ENCODE measurements around the gene SCYL1. TPM values are rescaled to one million over a fixed set of nuclear protein-coding genes. Genes with fewer than 3 reads are reported as not detected.

SCYL1 gene
- polyA plus RNA-seq, 6 donors from 2014 or later: 21.8 to 40.0 (median 27.2) TPM

- Mint-ChIP-seq H3K4me1 (peaks cover 36 to 60% (median 37%) of the 10 kb centered on the region in 3 donors), H3K9me3 (peaks cover 0 to 2% (median 0%) of the 10 kb centered on the region in 7 donors), H3K36me3 (no peaks in the 10 kb centered on the region), H3K4me3 (peak overlapping the region; percentile 81 to 92 (median 84)), H3K27ac (peak overlapping the region; percentile 64 to 93 (median 83)), H3K27me3 (no peaks in the 10 kb centered on the region)
- ATAC-seq (ENCODE audit: low read depth in 2 of 2): peak; percentile 13 to 17
- no peak for DNase-seq
Measured at GRCh38 chr11:65525546-65526480, 930 bp downstream of the SCYL1 start.

- Mint-ChIP-seq H3K27me3 (no peaks in the 10 kb centered on the region), H3K4me1 (peaks cover 35 to 56% (median 42%) of the 10 kb centered on the region in 3 donors), H3K9me3 (peaks cover 0 to 2% (median 0%) of the 10 kb centered on the region in 7 donors), H3K4me3 (peak overlapping the region; percentile 42 to 92 (median 72)), H3K36me3 (no peaks in the 10 kb centered on the region), H3K27ac (peak overlapping the region in 2 of 6 donors; percentile 23 to 81)
- ATAC-seq (ENCODE audit: low read depth in 2 of 2) (no peak), DNase-seq (no peak)
Measured at GRCh38 chr11:65526744-65527143, 1.9 kb downstream of the SCYL1 start.

- H3K4me3 Mint-ChIP-seq: peak overlapping the region in 2 of 8 donors; percentile 33 to 38
- DNase-seq: no peak
- H3K4me1 Mint-ChIP-seq: peaks cover 17 to 35% (median 24%) of the 10 kb centered on the region in 3 donors
- H3K36me3 Mint-ChIP-seq: no peaks in the 10 kb centered on the region
- peaks cover 0 to 2% (median 0%) of the 10 kb centered on the region in 7 donors for H3K9me3 Mint-ChIP-seq
- H3K27ac Mint-ChIP-seq: peak overlapping the region in 1 of 6 donors; percentile 34
- H3K27me3 Mint-ChIP-seq: no peaks in the 10 kb centered on the region
- ATAC-seq (ENCODE audit: low read depth in 2 of 2): no peak
Measured at GRCh38 chr11:65528819-65529350, 4.0 kb downstream of the SCYL1 start.

DNA sequence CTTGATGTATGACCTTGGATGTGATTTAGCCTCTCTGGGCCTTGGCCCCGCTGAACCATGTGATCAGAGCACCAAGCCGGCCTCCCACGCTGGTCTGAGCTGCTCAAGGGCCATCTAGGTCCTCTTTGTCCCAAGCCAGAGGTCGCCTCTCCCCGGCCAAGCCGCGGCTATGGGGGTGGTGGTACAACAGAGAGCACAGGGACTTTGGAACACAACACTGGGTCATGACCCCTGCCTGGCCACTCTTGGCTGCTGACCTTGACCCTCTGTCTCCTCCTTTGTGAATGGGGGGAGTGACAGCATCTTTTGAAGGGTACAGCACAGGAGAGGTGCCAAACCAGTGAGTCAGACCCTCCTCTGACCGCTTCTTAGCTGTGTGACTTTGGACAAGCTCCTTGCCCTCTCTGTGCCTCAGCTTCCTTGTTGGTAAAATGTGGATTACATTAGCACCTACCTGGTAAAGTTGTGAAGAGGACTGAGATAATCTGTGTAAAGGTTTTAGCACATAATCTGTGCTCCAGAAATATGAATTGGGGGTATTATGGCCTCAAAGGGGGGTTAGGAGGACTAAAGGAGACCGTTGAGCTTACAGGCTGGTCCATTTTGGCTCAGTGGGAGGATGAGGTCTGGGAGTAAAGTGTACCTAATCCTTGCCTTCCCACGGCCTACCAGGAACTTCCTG, 4.7 kb downstream of the SCYL1 start:
- Mint-ChIP-seq H3K27ac (peak overlapping the region in 1 of 6 donors; percentile 56), H3K36me3 (no peaks in the 10 kb centered on the region), H3K9me3 (no peaks in the 10 kb centered on the region), H3K27me3 (no peaks in the 10 kb centered on the region), H3K4me1 (peaks cover 14 to 30% (median 22%) of the 10 kb centered on the region in 3 donors), H3K4me3 (peak overlapping the region in 1 of 8 donors; percentile 67)
- ATAC-seq (ENCODE audit: low read depth in 2 of 2): no peak
- no peak for DNase-seq

DNA sequence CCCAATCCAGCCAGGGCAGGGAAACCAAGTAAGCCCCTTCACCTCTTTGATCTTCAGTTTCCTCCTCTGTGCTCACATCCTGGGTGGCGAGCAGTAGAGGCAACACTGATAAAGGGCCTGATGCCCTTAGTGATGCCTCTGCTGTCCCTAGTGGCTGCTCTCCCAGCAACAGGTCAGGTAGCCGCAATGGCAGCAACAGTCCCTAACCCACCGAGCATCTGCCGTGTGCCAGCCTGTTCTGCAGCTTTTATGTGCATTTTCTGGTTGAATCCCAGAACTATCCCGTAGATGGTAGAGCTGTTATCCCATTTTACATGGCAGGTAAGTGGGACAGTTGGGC, 5.2 kb downstream of the SCYL1 start:
- ATAC-seq (ENCODE audit: low read depth in 2 of 2): peak; percentile 37 to 39
- H3K36me3 Mint-ChIP-seq: no peaks in the 10 kb centered on the region
- no peak for DNase-seq
- H3K9me3 Mint-ChIP-seq: no peaks in the 10 kb centered on the region
- peak overlapping the region in 2 of 8 donors; percentile 49 to 67 for H3K4me3 Mint-ChIP-seq
- H3K27ac Mint-ChIP-seq: peak overlapping the region in 1 of 6 donors; percentile 56
- peaks cover 14 to 32% (median 22%) of the 10 kb centered on the region in 3 donors for H3K4me1 Mint-ChIP-seq
- no peaks in the 10 kb centered on the region for H3K27me3 Mint-ChIP-seq

DNA sequence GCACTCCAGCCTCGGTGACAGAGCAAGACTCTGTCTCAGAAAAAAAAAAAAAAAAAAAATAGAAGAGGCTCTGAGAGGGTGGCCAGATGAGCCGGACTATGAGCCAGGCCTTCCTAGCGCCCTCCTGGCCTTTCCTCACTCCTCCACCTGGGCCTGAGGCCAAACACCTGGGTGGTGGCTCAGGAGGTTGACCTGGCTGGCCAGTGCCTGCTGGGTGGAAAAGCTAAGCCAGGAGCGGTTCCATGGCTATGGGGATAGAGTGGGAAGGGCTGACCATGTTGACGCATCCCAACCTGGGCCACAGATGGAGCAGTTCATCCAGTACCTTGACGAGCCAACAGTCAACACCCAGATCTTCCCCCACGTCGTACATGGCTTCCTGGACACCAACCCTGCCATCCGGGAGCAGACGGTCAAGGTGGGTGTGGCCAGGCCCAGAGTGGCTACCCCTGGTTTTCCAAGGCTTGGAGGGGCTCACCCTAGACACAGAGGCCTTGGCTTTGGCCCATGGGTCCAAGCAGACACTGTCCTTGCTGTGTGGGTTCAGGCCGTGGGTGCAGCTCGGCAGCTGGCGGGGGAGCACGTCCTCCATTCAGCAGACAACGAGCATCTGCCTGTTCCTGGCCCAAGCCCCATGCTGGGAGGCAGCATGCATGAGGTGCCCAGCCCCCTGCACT, 7.6 kb downstream of the SCYL1 start:
- DNase-seq (no peak), ATAC-seq (ENCODE audit: low read depth in 2 of 2) (no peak)
- Mint-ChIP-seq H3K27me3 (no peaks in the 10 kb centered on the region), H3K4me3 (no peak overlapping the region), H3K27ac (no peak overlapping the region), H3K4me1 (peaks cover 11 to 16% (median 15%) of the 10 kb centered on the region in 3 donors), H3K9me3 (no peaks in the 10 kb centered on the region), H3K36me3 (no peaks in the 10 kb centered on the region)

DNA sequence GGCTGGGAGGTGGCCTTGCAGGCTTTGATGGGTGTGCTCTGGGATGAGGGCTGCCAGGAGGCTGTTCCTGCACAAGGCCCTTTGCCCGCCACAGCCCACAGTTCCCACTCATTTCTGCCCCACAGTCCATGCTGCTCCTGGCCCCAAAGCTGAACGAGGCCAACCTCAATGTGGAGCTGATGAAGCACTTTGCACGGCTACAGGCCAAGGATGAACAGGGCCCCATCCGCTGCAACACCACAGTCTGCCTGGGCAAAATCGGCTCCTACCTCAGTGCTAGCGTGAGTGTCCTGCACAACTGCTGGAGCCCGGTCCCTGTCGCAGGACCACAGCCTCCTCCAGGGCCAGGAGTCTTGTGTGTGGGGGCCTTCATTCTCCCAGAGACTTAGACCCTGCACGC, 10.2 kb downstream of the SCYL1 start:
- no peak overlapping the region for H3K27ac Mint-ChIP-seq

GRCh38 chr11:65536412-65537295, 11.8 kb downstream of the SCYL1 start:
- Mint-ChIP-seq H3K4me3 (peak overlapping the region in 1 of 8 donors; percentile 21), H3K36me3 (no peaks in the 10 kb centered on the region), H3K27ac (peak overlapping the region in 3 of 6 donors; percentile 59 to 67 (median 66)), H3K9me3 (no peaks in the 10 kb centered on the region), H3K27me3 (no peaks in the 10 kb centered on the region), H3K4me1 (peaks cover 12 to 20% (median 14%) of the 10 kb centered on the region in 3 donors)
- ATAC-seq (ENCODE audit: low read depth in 2 of 2) (no peak), DNase-seq (no peak)

More for the DNA sequence above, 10.2 kb downstream of the SCYL1 start:
- no peak for DNase-seq
- Mint-ChIP-seq H3K4me3 (peak overlapping the region in 1 of 8 donors; percentile 46), H3K9me3 (no peaks in the 10 kb centered on the region), H3K36me3 (no peaks in the 10 kb centered on the region), H3K4me1 (peaks cover 8 to 15% (median 14%) of the 10 kb centered on the region in 3 donors), H3K27me3 (no peaks in the 10 kb centered on the region)
- no peak for ATAC-seq (ENCODE audit: low read depth in 2 of 2)

- Mint-ChIP-seq H3K27ac (peak overlapping the region in 1 of 6 donors; percentile 66), H3K4me3 (peak overlapping the region in 6 of 8 donors; percentile 47 to 86 (median 66)), H3K4me1 (peaks cover 16 to 25% (median 20%) of the 10 kb centered on the region in 3 donors), H3K27me3 (no peaks in the 10 kb centered on the region), H3K36me3 (no peaks in the 10 kb centered on the region), H3K9me3 (no peaks in the 10 kb centered on the region)
- ATAC-seq (ENCODE audit: low read depth in 2 of 2) (no peak), DNase-seq (no peak)
Measured at GRCh38 chr11:65537296-65537597, 12.4 kb downstream of the SCYL1 start.

DNA sequence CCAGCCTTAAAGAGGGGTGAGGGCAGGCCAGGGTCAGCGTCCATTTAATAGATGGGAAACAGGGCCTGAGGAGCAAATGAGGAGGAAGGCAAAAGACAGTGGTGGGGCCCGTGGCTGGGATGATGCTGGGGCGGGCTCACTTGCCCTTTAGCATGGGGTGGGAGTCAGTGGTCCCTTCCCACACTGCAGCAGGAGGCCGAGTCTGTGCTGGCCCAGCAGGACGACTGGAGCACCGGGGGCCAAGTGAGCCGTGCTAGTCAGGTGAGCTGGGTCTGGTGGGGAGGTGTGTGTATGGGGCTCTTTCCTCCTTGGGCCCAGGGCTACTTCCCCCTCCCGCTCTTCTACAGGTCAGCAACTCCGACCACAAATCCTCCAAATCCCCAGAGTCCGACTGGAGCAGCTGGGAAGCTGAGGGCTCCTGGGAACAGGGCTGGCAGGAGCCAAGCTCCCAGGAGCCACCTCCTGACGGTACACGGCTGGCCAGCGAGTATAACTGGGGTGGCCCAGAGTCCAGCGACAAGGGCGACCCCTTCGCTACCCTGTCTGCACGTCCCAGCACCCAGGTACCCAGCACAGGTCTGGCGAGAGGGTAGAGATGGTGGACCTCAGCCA, 12.8 kb downstream of the SCYL1 start:
- peak overlapping the region in 3 of 6 donors; percentile 54 to 88 (median 66) for H3K27ac Mint-ChIP-seq
- no peaks in the 10 kb centered on the region for H3K9me3 Mint-ChIP-seq

DNA sequence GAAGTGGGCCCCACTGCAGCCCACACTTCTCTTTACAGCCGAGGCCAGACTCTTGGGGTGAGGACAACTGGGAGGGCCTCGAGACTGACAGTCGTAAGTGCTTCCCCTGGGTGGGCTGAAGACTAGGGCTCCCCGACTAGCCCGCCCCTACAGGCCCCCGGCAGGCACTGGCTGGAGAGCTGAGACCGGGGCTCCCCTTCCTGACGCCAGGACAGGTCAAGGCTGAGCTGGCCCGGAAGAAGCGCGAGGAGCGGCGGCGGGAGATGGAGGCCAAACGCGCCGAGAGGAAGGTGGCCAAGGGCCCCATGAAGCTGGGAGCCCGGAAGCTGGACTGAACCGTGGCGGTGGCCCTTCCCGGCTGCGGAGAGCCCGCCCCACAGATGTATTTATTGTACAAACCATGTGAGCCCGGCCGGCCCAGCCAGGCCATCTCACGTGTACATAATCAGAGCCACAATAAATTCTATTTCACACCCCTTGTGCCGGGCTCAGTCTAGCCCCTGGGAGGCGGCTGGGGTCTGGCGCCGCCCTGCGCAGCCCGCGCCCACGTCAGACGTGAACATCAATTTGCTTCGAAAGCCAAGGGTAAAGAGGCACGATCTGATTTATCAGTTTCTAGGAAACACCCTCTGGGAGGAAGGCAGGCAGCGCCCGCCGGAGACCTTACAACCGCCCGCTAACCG, 13.5 kb downstream of the SCYL1 start:
- no peaks in the 10 kb centered on the region for H3K9me3 Mint-ChIP-seq
- DNase-seq (no peak), ATAC-seq (ENCODE audit: low read depth in 2 of 2) (no peak)
- H3K36me3 Mint-ChIP-seq: no peaks in the 10 kb centered on the region
- H3K27me3 Mint-ChIP-seq: no peaks in the 10 kb centered on the region
- H3K4me3 Mint-ChIP-seq: peak overlapping the region; percentile 39 to 76 (median 64)
- H3K4me1 Mint-ChIP-seq: peaks cover 21 to 33% (median 31%) of the 10 kb centered on the region in 3 donors
- H3K27ac Mint-ChIP-seq: peak overlapping the region in 2 of 6 donors; percentile 66 to 73

More for the DNA sequence above, 12.8 kb downstream of the SCYL1 start:
- peak overlapping the region in 7 of 8 donors; percentile 25 to 86 (median 64) for H3K4me3 Mint-ChIP-seq
- H3K36me3 Mint-ChIP-seq: no peaks in the 10 kb centered on the region
- H3K4me1 Mint-ChIP-seq: peaks cover 19 to 30% (median 24%) of the 10 kb centered on the region in 3 donors
- ATAC-seq (ENCODE audit: low read depth in 2 of 2): no peak
- H3K27me3 Mint-ChIP-seq: no peaks in the 10 kb centered on the region
- DNase-seq: no peak
